Measurements from ENCODE around the gene PARD3B.

DNA sequence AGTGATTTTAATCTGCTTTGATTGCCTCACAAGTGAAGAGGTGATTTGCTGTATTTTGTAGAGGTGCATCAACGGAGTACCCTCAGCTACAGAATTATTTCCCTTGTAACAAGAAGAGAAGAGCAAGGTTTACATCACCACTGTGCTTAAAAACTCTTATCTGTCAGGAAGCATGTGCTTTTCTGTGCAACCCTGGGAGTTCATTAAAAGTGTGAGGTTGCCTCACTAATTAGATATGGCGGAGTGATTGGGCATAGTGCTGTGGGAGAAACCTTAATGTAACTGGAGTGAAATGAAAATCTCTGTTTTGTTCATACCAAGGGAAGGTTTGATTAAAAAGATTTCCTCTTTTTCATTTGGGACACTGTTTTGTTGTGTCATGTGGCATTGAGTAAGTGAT lies 544.7 kb downstream of the PARD3B start:
- TF ChIP-seq BHLHE40 (IDR thresholded peaks at IDR 0.05; ENCODE audit: borderline replicate concordance) (no peak), SUZ12 (IDR thresholded peaks at IDR 0.05) (no peak), ELF4 (IDR thresholded peaks at IDR 0.05) (no peak), NFRKB (IDR thresholded peaks at IDR 0.05) (no peak), L3MBTL2 (conservative IDR thresholded peaks at IDR 0.05) (no peak), FOXK2 (IDR thresholded peaks at IDR 0.05) (no peak), SP1 (IDR thresholded peaks at IDR 0.05) (no peak), ARNT (IDR thresholded peaks at IDR 0.05) (no peak), FOXM1 (IDR thresholded peaks at IDR 0.05; ENCODE audit: borderline replicate concordance) (no peak), CTBP1 (IDR thresholded peaks at IDR 0.05; ENCODE audit: borderline replicate concordance) (no peak)
- TF ChIP-seq, protein P1, sequence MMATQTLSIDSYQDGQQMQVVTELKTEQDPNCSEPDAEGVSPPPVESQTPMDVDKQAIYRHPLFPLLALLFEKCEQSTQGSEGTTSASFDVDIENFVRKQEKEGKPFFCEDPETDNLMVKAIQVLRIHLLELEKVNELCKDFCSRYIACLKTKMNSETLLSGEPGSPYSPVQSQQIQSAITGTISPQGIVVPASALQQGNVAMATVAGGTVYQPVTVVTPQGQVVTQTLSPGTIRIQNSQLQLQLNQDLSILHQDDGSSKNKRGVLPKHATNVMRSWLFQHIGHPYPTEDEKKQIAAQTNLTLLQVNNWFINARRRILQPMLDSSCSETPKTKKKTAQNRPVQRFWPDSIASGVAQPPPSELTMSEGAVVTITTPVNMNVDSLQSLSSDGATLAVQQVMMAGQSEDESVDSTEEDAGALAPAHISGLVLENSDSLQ (IDR thresholded peaks at IDR 0.05) = no peak
